MCF 10A (cell line): ENCODE measurements around the gene DRAP1. TPM values are rescaled to one million over a fixed set of nuclear protein-coding genes. Genes with fewer than 3 reads are reported as not detected.

Experiments
- BruUV-seq: library from RNA; stranded (reverse); fragments of 400-500 nt; replicated peaks from 2 replicates; lab custom pipeline; 2021; lab: Mats Ljungman, UMichigan
- CTCF ChIA-PET: fragments of 300-600 bp; sonication (Branson Sonifier 250); formaldehyde crosslinking; extraction: SDS; loops from one replicate; lab custom pipeline; 2021; ENCODE audit warnings: antibody characterized with exemption, inconsistent platforms; lab: Yijun Ruan, JAX
- POLR2A ChIA-PET: fragments of 300-600, 350-650 bp; sonication (Branson Sonifier 250); formaldehyde crosslinking; extraction: SDS; loops from one replicate; lab custom pipeline; 2020; ENCODE audit warnings: antibody characterized with exemption, inconsistent platforms; lab: Yijun Ruan, JAX
- DNase-seq: peaks from one replicate; pipeline ENCODE4 v3.0.0-alpha.2; 2018; ENCODE audit not compliant: unreplicated experiment
- H3K27ac Mint-ChIP-seq: one replicate; pipeline ENCODE4 v1.8.0; 2022; ENCODE audit warnings: mild to moderate bottlenecking, low read depth, mixed read lengths; ENCODE audit not compliant: unreplicated experiment
- H3K27me3 Mint-ChIP-seq: one replicate; pipeline ENCODE4 v1.8.0; 2022; ENCODE audit warnings: mixed read lengths; ENCODE audit not compliant: insufficient read depth, unreplicated experiment
- H3K36me3 Mint-ChIP-seq: one replicate; pipeline ENCODE4 v1.8.0; 2022; ENCODE audit warnings: mild to moderate bottlenecking, moderate library complexity, mixed read lengths; ENCODE audit not compliant: insufficient read depth, unreplicated experiment
- H3K4me1 Mint-ChIP-seq: one replicate; pipeline ENCODE4 v1.8.0; 2022; ENCODE audit warnings: mixed read lengths; ENCODE audit not compliant: insufficient read depth, unreplicated experiment
- H3K4me3 Mint-ChIP-seq: one replicate; pipeline ENCODE4 v1.8.0; 2022; ENCODE audit warnings: mild to moderate bottlenecking, moderate library complexity, mixed read lengths; ENCODE audit not compliant: unreplicated experiment
- H3K9me3 Mint-ChIP-seq: one replicate; pipeline ENCODE4 v1.8.0; 2022; ENCODE audit warnings: mixed read lengths; ENCODE audit not compliant: unreplicated experiment
- intact Hi-C: fragments of 100-400 bp; cut with micrococcal nuclease; formaldehyde crosslinking; loops from 2 replicates; pipeline ENCODE4 v1.14.1; 2022
- total RNA-seq: library from RNA; stranded (reverse); gene quantifications from 2 replicates; pipeline ENCODE4 v1.2.3, GENCODE V29; 2022
- TF ChIP-seq, protein P1 (sequence below): fragments of 200-600 bp; IDR thresholded peaks from one replicate; pipeline ENCODE4 v1.8.0; 2022; ENCODE audit warnings: antibody characterized with exemption, mild to moderate bottlenecking; ENCODE audit not compliant: unreplicated experiment

The DRAP1 gene
- total RNA-seq, 1 experiment from 2014 or later, result 167 TPM

DNA sequence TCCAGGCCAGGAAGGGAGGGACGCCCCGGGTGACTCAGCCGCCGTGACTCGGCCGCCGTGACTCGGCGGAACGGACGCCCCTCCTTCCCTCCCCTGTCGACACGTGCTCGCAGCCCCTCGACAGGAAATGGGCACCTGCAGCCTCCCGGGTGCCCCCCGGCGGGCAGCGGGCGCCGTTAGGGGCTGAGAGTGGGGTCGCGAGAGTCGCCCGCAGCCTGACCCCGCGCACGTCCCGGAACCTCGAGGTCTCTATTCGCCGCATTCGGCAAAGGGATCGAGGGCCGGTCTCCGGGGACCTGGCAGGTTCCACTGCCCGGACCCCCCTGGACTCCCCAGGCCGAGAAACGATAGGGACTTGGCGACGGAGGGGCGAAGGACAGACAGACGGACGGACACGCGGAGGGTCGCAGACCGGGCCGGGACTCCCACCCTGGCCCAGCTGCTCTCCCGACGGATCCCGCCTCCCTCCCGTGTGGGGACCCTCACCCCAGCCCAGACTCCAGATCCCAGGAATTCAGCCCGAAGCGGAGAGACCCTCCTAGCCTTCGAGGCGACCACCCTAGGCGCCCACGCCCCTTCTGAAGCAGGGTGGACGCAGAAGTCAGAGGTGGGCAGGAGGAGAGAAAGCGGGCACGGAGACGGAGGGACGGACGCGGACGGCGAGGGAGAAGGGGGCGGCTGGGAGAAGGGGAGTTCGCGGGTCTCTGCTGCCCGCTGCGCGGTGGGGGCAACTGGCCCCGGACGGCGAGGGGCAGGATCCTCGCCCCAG is 19.7 kb upstream of the DRAP1 start:
- BruUV-seq, result TSS peak; percentile 13
- TF ChIP-seq, protein P1, sequence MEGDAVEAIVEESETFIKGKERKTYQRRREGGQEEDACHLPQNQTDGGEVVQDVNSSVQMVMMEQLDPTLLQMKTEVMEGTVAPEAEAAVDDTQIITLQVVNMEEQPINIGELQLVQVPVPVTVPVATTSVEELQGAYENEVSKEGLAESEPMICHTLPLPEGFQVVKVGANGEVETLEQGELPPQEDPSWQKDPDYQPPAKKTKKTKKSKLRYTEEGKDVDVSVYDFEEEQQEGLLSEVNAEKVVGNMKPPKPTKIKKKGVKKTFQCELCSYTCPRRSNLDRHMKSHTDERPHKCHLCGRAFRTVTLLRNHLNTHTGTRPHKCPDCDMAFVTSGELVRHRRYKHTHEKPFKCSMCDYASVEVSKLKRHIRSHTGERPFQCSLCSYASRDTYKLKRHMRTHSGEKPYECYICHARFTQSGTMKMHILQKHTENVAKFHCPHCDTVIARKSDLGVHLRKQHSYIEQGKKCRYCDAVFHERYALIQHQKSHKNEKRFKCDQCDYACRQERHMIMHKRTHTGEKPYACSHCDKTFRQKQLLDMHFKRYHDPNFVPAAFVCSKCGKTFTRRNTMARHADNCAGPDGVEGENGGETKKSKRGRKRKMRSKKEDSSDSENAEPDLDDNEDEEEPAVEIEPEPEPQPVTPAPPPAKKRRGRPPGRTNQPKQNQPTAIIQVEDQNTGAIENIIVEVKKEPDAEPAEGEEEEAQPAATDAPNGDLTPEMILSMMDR, result no peak
- no peak for DNase-seq
- Mint-ChIP-seq H3K9me3 (no peaks in the 10 kb centered on the region), H3K4me1 (peaks cover 57% of the 10 kb centered on the region), H3K27me3 (no peaks in the 10 kb centered on the region), H3K27ac (peak overlapping the region; percentile 89), H3K36me3 (peaks cover 23% of the 10 kb centered on the region), H3K4me3 (peak overlapping the region; percentile 96)
- intact Hi-C loops, result loop anchor here (1.0 to 2.0 kb wide), 3 partner anchors 9 to 21 kb away; partner anchors contain the start of gene CCDC85B
- POLR2A ChIA-PET, result interaction anchor here (0.7 to 6.4 kb wide), 12 partner anchors 10 to 182 kb away, joined by 3 to 222 read pairs (median 10); partner anchors contain the start of genes BANF1, C11orf68, CCDC85B and CFL1
- CTCF ChIA-PET, result interaction anchor here (1.3 to 2.3 kb wide), 3 partner anchors 10 to 15 kb away, joined by 4 to 23 read pairs (median 6); partner anchors contain the start of genes CCDC85B and FIBP

DNA sequence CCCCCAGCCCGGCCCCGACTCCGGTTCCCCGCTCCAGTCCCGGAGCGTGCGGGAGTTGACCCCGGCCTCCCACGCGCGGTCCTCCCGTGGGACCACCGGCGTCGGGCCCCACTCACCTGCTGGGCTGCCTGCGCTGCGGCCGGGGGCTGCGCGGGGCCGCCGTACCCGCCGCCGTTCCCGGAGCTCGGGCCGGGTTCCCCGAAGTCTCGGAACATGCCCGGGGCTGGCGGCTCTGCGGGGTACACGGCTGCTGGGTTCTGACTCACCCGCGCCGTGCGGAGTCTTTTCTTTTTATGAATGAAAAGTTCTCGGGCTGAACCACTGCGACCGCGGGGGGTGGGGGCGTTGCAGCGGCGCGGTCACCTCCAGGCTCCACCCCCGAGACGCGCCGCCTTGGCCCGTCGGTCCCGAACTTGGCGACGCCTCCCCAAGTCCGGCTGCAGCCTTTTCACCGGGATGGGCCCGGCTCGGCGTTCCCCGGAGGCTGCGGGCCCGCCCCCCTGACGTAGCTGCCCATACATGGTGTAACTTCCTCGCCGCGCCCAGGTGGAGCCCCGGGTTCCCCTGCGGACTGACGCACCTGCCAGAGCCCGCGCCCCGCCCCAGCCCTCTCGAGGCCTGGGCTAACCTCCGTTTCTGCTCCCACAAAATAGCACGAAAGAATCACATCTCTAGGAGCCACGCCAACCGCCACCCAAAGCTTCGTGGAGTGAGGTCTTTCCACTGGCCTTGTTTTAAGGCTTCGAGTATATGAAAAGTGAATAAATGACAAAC is 18.9 kb upstream of the DRAP1 start, which contains the start of gene FOSL1:
TSS of gene FOSL1 (minus strand) at position 264 of the 774 bp plus-strand sequence. CDS start at position 215, 49 bp downstream.
- CTCF ChIA-PET, result interaction anchor here (1.0 to 2.2 kb wide), 7 partner anchors 10 to 102 kb away, joined by 4 to 17 read pairs (median 5); partner anchors contain the start of genes BANF1 and CCDC85B
- TF ChIP-seq, protein P1, result no peak
- Mint-ChIP-seq H3K4me3 (peak within 1 kb of the TSS; percentile 96), H3K4me1 (peaks cover 56% of the 10 kb centered on the region), H3K27ac (peak within 1 kb of the TSS; percentile 89), H3K36me3 (peaks cover 16% of the 10 kb centered on the region), H3K9me3 (no peaks in the 10 kb centered on the region), H3K27me3 (no peaks in the 10 kb centered on the region)
- intact Hi-C loops, result loop anchor here (1.0 to 2.0 kb wide), 2 partner anchors 14 to 20 kb away; no protein-coding TSS in a partner anchor
- POLR2A ChIA-PET, result interaction anchor here (0.6 to 6.4 kb wide), 21 partner anchors 11 to 423 kb away, joined by 3 to 222 read pairs (median 3); partner anchors contain the start of genes BANF1, C11orf68, CCDC85B and CFL1
- DNase-seq, result peak; percentile 97
- BruUV-seq, result no TSS peak

DNA sequence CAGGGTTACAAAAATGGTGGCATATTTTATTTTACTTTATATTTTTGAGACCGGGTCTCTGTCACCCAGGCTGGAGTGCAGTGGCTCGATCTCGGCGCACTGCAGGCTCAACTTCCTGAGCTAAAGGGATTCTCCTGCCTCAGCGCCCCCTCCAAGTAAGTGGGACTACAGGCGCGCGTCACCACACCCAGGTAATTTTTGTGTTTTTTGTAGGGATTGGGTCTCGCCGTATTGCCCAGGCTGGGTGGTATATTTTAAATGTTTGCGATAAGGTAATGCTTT is 18.4 kb upstream of the DRAP1 start:
- no TSS peak for BruUV-seq
- Mint-ChIP-seq H3K4me3 (peak overlapping the region; percentile 96), H3K4me1 (peaks cover 50% of the 10 kb centered on the region), H3K27ac (peak overlapping the region; percentile 89), H3K36me3 (peaks cover 10% of the 10 kb centered on the region), H3K27me3 (no peaks in the 10 kb centered on the region), H3K9me3 (no peaks in the 10 kb centered on the region)
- TF ChIP-seq, protein P1, result no peak
- no peak for DNase-seq
- ChIA-PET POLR2A (interaction anchor here (0.6 to 6.4 kb wide), 19 partner anchors 11 to 423 kb away, joined by 3 to 222 read pairs (median 3); partner anchors contain the start of genes BANF1, C11orf68, CCDC85B and CFL1), CTCF (interaction anchor here (0.6 to 2.2 kb wide), 8 partner anchors 10 to 240 kb away, joined by 4 to 17 read pairs (median 4); partner anchors contain the start of genes BANF1 and CCDC85B)
- intact Hi-C loops, result loop anchor here (1.0 to 2.0 kb wide), 2 partner anchors 14 to 19 kb away; no protein-coding TSS in a partner anchor
